HepG2 (cell line): ENCODE results near the gene CEP44. TPM values are rescaled to one million over a fixed set of nuclear protein-coding genes. Genes with fewer than 3 reads are reported as not detected.

Experiments
- ATAC-seq: fragments of 200-7000 bp; cut with Tn5 transposase; 3 replicates; pipeline ENCODE4 v1.9.1; 2020; ENCODE audit warnings: mild to moderate bottlenecking, moderate library complexity
- BruUV-seq: library from RNA; stranded (reverse); fragments of 400-500 nt; replicated peaks from 2 replicates; lab custom pipeline; 2021; lab: Mats Ljungman, UMichigan
- CTCF ChIA-PET: fragments of 300-600 bp; formaldehyde crosslinking; extraction: SDS; loops from one replicate; lab custom pipeline; 2021; ENCODE audit warnings: low total read pairs, inconsistent platforms, low intra/inter-chr PET ratio; lab: Yijun Ruan, JAX
- POLR2A ChIA-PET: fragments of 350-600 bp; sonication (Branson Sonifier 250); formaldehyde crosslinking; loops from one replicate; lab custom pipeline; 2020; ENCODE audit warnings: antibody characterized with exemption, inconsistent platforms; lab: Yijun Ruan, JAX
- DNase-seq: peaks from one replicate; pipeline ENCODE4 v3.0.0-alpha.2; 2015; ENCODE audit warnings: low spot score
- FAIRE-seq: peaks from 3 replicates; lab custom pipeline; 2011; peaks lifted over from hg19 to GRCh38; lab: Jason Lieb, UNC
- H2AFZ ChIP-seq: one replicate; pipeline ENCODE4 v1.6.1; 2011; ENCODE audit warnings: low read length, inconsistent platforms
- H3K27ac ChIP-seq: fragments of 300-600 bp; 3 replicates; pipeline ENCODE4 v1.8.0; 2011; ENCODE audit warnings: mixed run types, mild to moderate bottlenecking, mixed read lengths, low read length, inconsistent platforms; ENCODE audit not compliant: insufficient read depth; ENCODE audit errors: extremely low read length
- H3K27me3 ChIP-seq, 2 experiments: fragments of 200-600 bp in 1 of 2; 2 replicates in 1 of 2; 3 replicates in 1 of 2; pipeline versions ENCODE4 v1.6.0 to v1.8.0; 2011; ENCODE audit warnings: low read length in 2 of 2, mild to moderate bottlenecking in 2 of 2, moderate library complexity in 2 of 2, inconsistent platforms in 1 of 2; ENCODE audit not compliant: insufficient read depth in 2 of 2, control insufficient read depth in 1 of 2
- H3K36me3 ChIP-seq, 2 experiments: fragments of 200-600 bp in 1 of 2; replicated peaks in 1 of 2; 2 replicates in 1 of 2; 3 replicates in 1 of 2; pipeline versions ENCODE4 v1.5.1 to v1.8.0; 2011; ENCODE audit warnings: low read length in 2 of 2, inconsistent platforms in 1 of 2; ENCODE audit not compliant: insufficient read depth in 2 of 2, control insufficient read depth in 1 of 2
- H3K4me1 ChIP-seq: 2 replicates; pipeline ENCODE4 v1.5.1; 2012; ENCODE audit warnings: low read length, inconsistent platforms; ENCODE audit not compliant: insufficient read depth
- H3K4me2 ChIP-seq: 2 replicates; pipeline ENCODE4 v1.6.0; 2011; ENCODE audit warnings: low read depth, low read length, inconsistent platforms
- H3K4me3 ChIP-seq, 3 experiments: fragments of 200-600 bp in 1 of 3; sonication (generic), shearing (Covaris generic) in 1 of 3; replicated peaks in 1 of 3; 2 replicates each; pipeline ENCODE4 v1.5.1; 2011 to 2016; ENCODE audit warnings: low read length in 3 of 3, inconsistent platforms in 2 of 3, low read depth in 2 of 3, mild to moderate bottlenecking in 2 of 3, control low read depth in 1 of 3, mixed read lengths in 1 of 3; ENCODE audit not compliant: insufficient read depth in 1 of 3
- H3K79me2 ChIP-seq: one replicate; pipeline ENCODE4 v1.6.1; 2011; ENCODE audit warnings: low read length, inconsistent platforms; ENCODE audit not compliant: insufficient read depth
- H3K9ac ChIP-seq: 2 replicates; pipeline ENCODE4 v1.6.0; 2011; ENCODE audit warnings: mild to moderate bottlenecking, low read depth, low read length, inconsistent platforms; ENCODE audit not compliant: insufficient read depth
- H3K9me3 ChIP-seq: 2 replicates; pipeline ENCODE4 v1.5.1; 2012; ENCODE audit warnings: mild to moderate bottlenecking, low read length
- H4K20me1 ChIP-seq: 2 replicates; pipeline ENCODE4 v1.6.0; 2011; ENCODE audit warnings: inconsistent platforms, mild to moderate bottlenecking, low read length, moderate library complexity; ENCODE audit not compliant: insufficient read depth
- CBX5 ChIP-seq: sonication (generic); formaldehyde crosslinking; IDR thresholded peaks from 2 replicates; pipeline ENCODE4 v1.4.0; 2020; ENCODE audit warnings: missing genetic modification reagents, borderline replicate concordance
- CREB3 ChIP-seq: sonication (generic); formaldehyde crosslinking; IDR thresholded peaks from 2 replicates; pipeline ENCODE4 v1.5.0; 2020; ENCODE audit warnings: missing genetic modification reagents
- ZNF496 ChIP-seq: sonication (generic); formaldehyde crosslinking; IDR thresholded peaks from 2 replicates; pipeline ENCODE4 v1.8.1; 2023; ENCODE audit warnings: mild to moderate bottlenecking, moderate library complexity, missing genetic modification reagents; ENCODE audit not compliant: insufficient replicate concordance
- ZNF577 ChIP-seq: sonication (generic); formaldehyde crosslinking; IDR thresholded peaks from 2 replicates; pipeline ENCODE4 v1.4.0; 2020; ENCODE audit warnings: mild to moderate bottlenecking, low read depth, missing genetic modification reagents, borderline replicate concordance
- ZNF713 ChIP-seq: sonication (generic); formaldehyde crosslinking; IDR thresholded peaks from 2 replicates; pipeline ENCODE4 v1.4.0; 2020; ENCODE audit warnings: mild to moderate bottlenecking, missing genetic modification reagents
- ZNF841 ChIP-seq: sonication (generic); formaldehyde crosslinking; IDR thresholded peaks from 2 replicates; pipeline ENCODE4 v1.8.1; 2023; ENCODE audit warnings: missing genetic modification reagents, borderline replicate concordance
- WGBS: methylation state at CpG from one replicate; pipeline ENCODE4 v1.1.6; 2017; ENCODE audit warnings: low lambda C conversion rate; 5-methylcytosine and 5-hydroxymethylcytosine counted together
- in situ Hi-C: cut with HindIII; loops from 2 replicates; pipeline ENCODE4 v1.10.0; 2017; ENCODE audit warnings: low pct_unique_long_range_greater_than_20kb; ENCODE audit not compliant: extremely low pct_ligation_motif_present
- intact Hi-C: fragments of 100-400 bp; cut with micrococcal nuclease; formaldehyde crosslinking; loops from one replicate; pipeline ENCODE4 v1.10.0; 2022; ENCODE audit not compliant: unreplicated experiment
- polyA plus RNA-seq, 8 experiments: library from polyadenylated mRNA; depleted of rRNA in 3 of 8; stranded (reverse) in 7 of 8; unstranded in 1 of 8; fragments of >200 nt; fragmentation: Illumina TruSeq in 4 of 8; extraction: Trizol in 4 of 8; gene quantifications; 2 replicates each; pipeline versions ENCODE4 v1.2.1 to v1.2.3, GENCODE V29; 2011 to 2016; ENCODE audit warnings: low read depth in 4 of 8, missing spikeins in 1 of 8, mixed read lengths in 1 of 8; ENCODE audit not compliant: insufficient read depth in 1 of 8
- total RNA-seq, 5 experiments: library from RNA; depleted of rRNA; stranded (reverse); fragments of >200 nt; fragmentation: Illumina TruSeq; extraction: Trizol; gene quantifications; 2 replicates each; pipeline ENCODE4 v1.2.3, GENCODE V29; 2016; ENCODE audit warnings: low read depth in 1 of 5
- TF ChIP-seq, protein P1 (sequence below): sonication (generic); formaldehyde crosslinking; conservative IDR thresholded peaks from 2 replicates; pipeline ENCODE4 v1.8.0; 2022; ENCODE audit warnings: missing genetic modification reagents

Gene CEP44
- total and polyA plus RNA-seq, 2 of the 13 experiments (the other 11 are each of a cell fraction or from before 2014, with no cell fraction given), result 5.5 to 11.9 TPM

DNA sequence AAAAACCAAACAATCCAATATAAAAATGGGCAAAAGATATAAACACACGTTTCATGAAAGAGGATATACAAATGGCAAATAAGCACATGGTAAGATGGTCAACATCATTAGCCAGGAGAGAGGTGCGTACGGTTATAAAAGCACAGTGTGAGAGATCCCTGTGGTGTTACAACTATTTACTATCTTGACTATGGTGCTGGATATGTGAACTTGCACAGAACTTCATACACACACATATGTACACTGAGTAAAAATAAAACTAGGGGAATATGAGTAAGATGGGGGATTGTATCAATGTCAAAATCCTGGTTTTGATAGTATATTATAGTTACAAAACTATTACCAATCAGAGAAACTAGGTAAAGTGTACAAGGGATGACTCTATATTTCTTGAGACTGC lies 8.6 kb upstream of the CEP44 start:
- no peaks in the 10 kb centered on the region for H3K4me1 ChIP-seq
- DNase-seq, result no peak
- no peaks in the 10 kb centered on the region for H3K36me3 ChIP-seq
- BruUV-seq, result no TSS peak
- no peaks in the 10 kb centered on the region for H3K9me3 ChIP-seq
- intact Hi-C loops, result no loop called here
- H3K27me3 ChIP-seq, result no peaks in the 10 kb centered on the region; a peak in 1 of 5 replicates
- H4K20me1 ChIP-seq, result no peaks in the 10 kb centered on the region
- ChIA-PET POLR2A (no interaction called here), CTCF (no interaction called here)
- no peak overlapping the region for H3K27ac ChIP-seq
- 91% methylated on average over 3 of the region's 3 CpGs for WGBS
- FAIRE-seq, result no peak
- in situ Hi-C loops, result no loop called here
- no peak overlapping the region for H3K9ac ChIP-seq
- H3K4me2 ChIP-seq, result no peak overlapping the region
- TF ChIP-seq ZNF841 (CRISPR knock-in tag), result no peak
- TF ChIP-seq CBX5 (CRISPR knock-in tag), result no peak
- no peak for TF ChIP-seq ZNF713 (CRISPR knock-in tag)
- no peak for TF ChIP-seq ZNF577 (CRISPR knock-in tag)
- TF ChIP-seq, protein P1, sequence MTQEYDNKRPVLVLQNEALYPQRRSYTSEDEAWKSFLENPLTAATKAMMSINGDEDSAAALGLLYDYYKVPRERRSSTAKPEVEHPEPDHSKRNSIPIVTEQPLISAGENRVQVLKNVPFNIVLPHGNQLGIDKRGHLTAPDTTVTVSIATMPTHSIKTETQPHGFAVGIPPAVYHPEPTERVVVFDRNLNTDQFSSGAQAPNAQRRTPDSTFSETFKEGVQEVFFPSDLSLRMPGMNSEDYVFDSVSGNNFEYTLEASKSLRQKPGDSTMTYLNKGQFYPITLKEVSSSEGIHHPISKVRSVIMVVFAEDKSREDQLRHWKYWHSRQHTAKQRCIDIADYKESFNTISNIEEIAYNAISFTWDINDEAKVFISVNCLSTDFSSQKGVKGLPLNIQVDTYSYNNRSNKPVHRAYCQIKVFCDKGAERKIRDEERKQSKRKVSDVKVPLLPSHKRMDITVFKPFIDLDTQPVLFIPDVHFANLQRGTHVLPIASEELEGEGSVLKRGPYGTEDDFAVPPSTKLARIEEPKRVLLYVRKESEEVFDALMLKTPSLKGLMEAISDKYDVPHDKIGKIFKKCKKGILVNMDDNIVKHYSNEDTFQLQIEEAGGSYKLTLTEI (CRISPR knock-in tag), result no peak
- no peak for TF ChIP-seq CREB3 (CRISPR knock-in tag)
- TF ChIP-seq ZNF496 (CRISPR knock-in tag), result no peak
- H3K79me2 ChIP-seq, result peaks cover 6% of the 10 kb centered on the region
- H3K4me3 ChIP-seq, result no peak overlapping the region
- ATAC-seq, result no peak
- no peak overlapping the region for H2AFZ ChIP-seq
